CD4-positive, alpha-beta memory T cell (primary cell): ENCODE data around the gene STAT3. TPM values are rescaled to one million over a fixed set of nuclear protein-coding genes. Genes with fewer than 3 reads are reported as not detected.

ENCODE experiments used
- CTCF ChIA-PET: fragments of 350-600 bp; sonication (Branson Sonifier 250); formaldehyde crosslinking; loops from one replicate; lab custom pipeline; 2021; ENCODE audit warnings: inconsistent platforms; ENCODE audit not compliant: partially characterized antibody; lab: Charles Lee
- POLR2A ChIA-PET: fragments of 350-600 bp; sonication (Branson Sonifier 250); formaldehyde crosslinking; loops from one replicate; lab custom pipeline; 2021; ENCODE audit not compliant: partially characterized antibody; lab: Charles Lee
- DNase-seq, 5 donors: peaks; one replicate each; pipeline versions ENCODE4 v3.0.0 to v3.0.0-alpha.2; 2020 to 2022; ENCODE audit warnings: mixed read lengths in 1 of 5
- H3K27ac ChIP-seq: one replicate; pipeline ENCODE4 v1.7.0; 2013; ENCODE audit warnings: low read depth, low read length
- H3K27me3 ChIP-seq: 2 replicates; pipeline ENCODE4 v1.7.0; 2013; ENCODE audit warnings: mild to moderate bottlenecking, low read length, moderate library complexity; ENCODE audit not compliant: insufficient read depth
- H3K36me3 ChIP-seq: 2 replicates; pipeline ENCODE4 v1.7.0; 2013; ENCODE audit warnings: mild to moderate bottlenecking, low read length, moderate library complexity; ENCODE audit not compliant: insufficient read depth
- H3K4me1 ChIP-seq: 2 replicates; pipeline ENCODE4 v1.7.0; 2013; ENCODE audit warnings: mild to moderate bottlenecking, low read length, moderate library complexity; ENCODE audit not compliant: insufficient read depth
- H3K4me3 ChIP-seq, 2 donors: one replicate each; pipeline ENCODE4 v1.7.0; 2013; ENCODE audit warnings: low read length in 2 of 2, mild to moderate bottlenecking in 1 of 2
- H3K9me3 ChIP-seq, 2 donors: one replicate each; pipeline ENCODE4 v1.7.0; 2013; ENCODE audit warnings: low read length in 2 of 2, control low read depth in 1 of 2; ENCODE audit not compliant: control insufficient read depth in 1 of 2
- H3K27ac Mint-ChIP-seq, 7 donors: one replicate each; pipeline ENCODE4 v1.8.0; 2020 to 2021; ENCODE audit warnings: mixed read lengths in 7 of 7, mild to moderate bottlenecking in 6 of 7, inconsistent platforms in 3 of 7, moderate library complexity in 3 of 7
- H3K27me3 Mint-ChIP-seq, 2 donors: one replicate each; pipeline ENCODE4 v1.8.0; 2020 to 2021; ENCODE audit warnings: mixed read lengths in 2 of 2
- H3K36me3 Mint-ChIP-seq, 2 donors: one replicate each; pipeline ENCODE4 v1.8.0; 2020 to 2021; ENCODE audit warnings: mixed read lengths in 2 of 2, inconsistent platforms in 1 of 2, mild to moderate bottlenecking in 1 of 2
- H3K4me1 Mint-ChIP-seq, 4 donors: one replicate each; pipeline ENCODE4 v1.8.0; 2020 to 2021; ENCODE audit warnings: mixed read lengths in 4 of 4, mild to moderate bottlenecking in 1 of 4
- H3K4me3 Mint-ChIP-seq, 8 donors: one replicate each; pipeline ENCODE4 v1.8.0; 2020 to 2021; ENCODE audit warnings: mixed read lengths in 8 of 8, mild to moderate bottlenecking in 7 of 8, moderate library complexity in 6 of 8, inconsistent platforms in 3 of 8
- H3K9me3 Mint-ChIP-seq, 8 donors: one replicate each; pipeline ENCODE4 v1.8.0; 2020 to 2021; ENCODE audit warnings: mixed read lengths in 8 of 8, mild to moderate bottlenecking in 5 of 8, inconsistent platforms in 3 of 8, moderate library complexity in 1 of 8
- intact Hi-C: fragments of 100-400 bp; cut with micrococcal nuclease; formaldehyde crosslinking; loops from one replicate; pipeline ENCODE4 v1.15.1; 2023
- polyA plus RNA-seq, 2 donors: library from polyadenylated mRNA; unstranded; fragments of 300-500 nt; fragmentation: Illumina TruSeq; gene quantifications; one replicate each; pipeline ENCODE4 v1.2.3, GENCODE V29; 2021
- total RNA-seq, 2 experiments: library from RNA; stranded (reverse); gene quantifications; one replicate each; pipeline ENCODE4 v1.2.3, GENCODE V29; 2021

Gene STAT3
- total and polyA plus RNA-seq, 4 experiments from 2014 or later = 103 to 147 (median 130) TPM

GRCh38 chr17:42342242-42343008 is 45.8 kb downstream of the STAT3 start:
- H3K27me3 ChIP-seq = no peaks in the 10 kb centered on the region
- H3K27ac ChIP-seq = no peak overlapping the region
- Mint-ChIP-seq H3K27me3 (no peaks in the 10 kb centered on the region), H3K27ac (peak overlapping the region; percentile 22 to 93 (median 79)), H3K4me3 (peak overlapping the region in 3 of 8 donors; percentile 24 to 57 (median 48)), H3K9me3 (no peaks in the 10 kb centered on the region), H3K4me1 (peaks cover 26 to 53% (median 42%) of the 10 kb centered on the region in 4 donors), H3K36me3 (peaks cover 47 to 61% of the 10 kb centered on the region in 2 donors)
- intact Hi-C loops = no loop called here
- DNase-seq = no peak
- peaks cover 35% of the 10 kb centered on the region for H3K36me3 ChIP-seq
- H3K4me3 ChIP-seq = no peak overlapping the region
- no peaks in the 10 kb centered on the region for H3K9me3 ChIP-seq
- ChIA-PET POLR2A (interaction anchor here (0.5 to 4.8 kb wide), 2 partner anchors 32 to 46 kb away, joined by 3 to 40 read pairs; partner anchors contain the start of gene STAT3), CTCF (interaction anchor here (0.9 to 1.1 kb wide), 5 partner anchors 13 to 69 kb away, joined by 3 to 5 read pairs (median 3); no protein-coding TSS in a partner anchor)
- H3K4me1 ChIP-seq = peaks cover 48% of the 10 kb centered on the region

- Mint-ChIP-seq H3K9me3 (no peaks in the 10 kb centered on the region), H3K36me3 (peaks cover 46 to 60% of the 10 kb centered on the region in 2 donors), H3K4me1 (peaks cover 30 to 55% (median 45%) of the 10 kb centered on the region in 4 donors), H3K4me3 (peak overlapping the region in 3 of 8 donors; percentile 9 to 26 (median 23)), H3K27me3 (no peaks in the 10 kb centered on the region), H3K27ac (peak overlapping the region; percentile 69 to 93 (median 89))
- intact Hi-C loops = no loop called here
- peaks cover 32% of the 10 kb centered on the region for H3K36me3 ChIP-seq
- CTCF ChIA-PET = interaction anchor here (1.1 kb wide), 1 partner anchor 47 kb away, joined by 3 read pairs; the partner anchor contains the start of gene STAT3
- H3K9me3 ChIP-seq = no peaks in the 10 kb centered on the region
- no peak overlapping the region for H3K27ac ChIP-seq
- H3K27me3 ChIP-seq = no peaks in the 10 kb centered on the region
- no peak for DNase-seq
- POLR2A ChIA-PET = interaction anchor here (0.7 to 4.8 kb wide), 4 partner anchors 19 to 53 kb away, joined by 3 to 40 read pairs (median 4); partner anchors contain the start of genes STAT3 and STAT5A
- H3K4me3 ChIP-seq = no peak overlapping the region
- peaks cover 54% of the 10 kb centered on the region for H3K4me1 ChIP-seq
Observed at GRCh38 chr17:42341568-42341967, 46.7 kb downstream of the STAT3 start.

- Mint-ChIP-seq H3K4me3 (peak overlapping the region in 4 of 8 donors; percentile 9 to 26 (median 20)), H3K9me3 (no peaks in the 10 kb centered on the region), H3K27me3 (no peaks in the 10 kb centered on the region), H3K4me1 (peaks cover 31 to 56% (median 46%) of the 10 kb centered on the region in 4 donors), H3K36me3 (peaks cover 45 to 57% of the 10 kb centered on the region in 2 donors), H3K27ac (peak overlapping the region; percentile 69 to 93 (median 89))
- peak in 3 of 5 donors; percentile 18 to 56 (median 32) for DNase-seq
- Histone ChIP-seq H3K27me3 (no peaks in the 10 kb centered on the region), H3K4me3 (no peak overlapping the region), H3K27ac (peak overlapping the region; percentile 42), H3K4me1 (peaks cover 61% of the 10 kb centered on the region), H3K9me3 (no peaks in the 10 kb centered on the region), H3K36me3 (peaks cover 30% of the 10 kb centered on the region)
- POLR2A ChIA-PET = interaction anchor here (0.7 to 4.8 kb wide), 5 partner anchors 20 to 119 kb away, joined by 3 to 40 read pairs (median 3); partner anchors contain the start of genes STAT3 and STAT5A
- CTCF ChIA-PET = interaction anchor here (1.1 to 1.4 kb wide), 4 partner anchors 48 to 177 kb away, joined by 3 to 7 read pairs (median 4); partner anchors contain the start of gene STAT3
- intact Hi-C loops = no loop called here
Observed at GRCh38 chr17:42340691-42341127, 47.5 kb downstream of the STAT3 start.

GRCh38 chr17:42339221-42339620 is 49.0 kb downstream of the STAT3 start:
- Histone ChIP-seq H3K36me3 (peaks cover 34% of the 10 kb centered on the region), H3K9me3 (no peaks in the 10 kb centered on the region), H3K4me1 (peaks cover 61% of the 10 kb centered on the region), H3K27ac (no peak overlapping the region), H3K4me3 (no peak overlapping the region), H3K27me3 (no peaks in the 10 kb centered on the region)
- ChIA-PET POLR2A (interaction anchor here (0.8 to 4.8 kb wide), 3 partner anchors 49 to 140 kb away, joined by 3 to 40 read pairs (median 3); partner anchors contain the start of gene STAT3), CTCF (interaction anchor here (0.9 to 1.1 kb wide), 2 partner anchors 36 to 64 kb away, joined by 3 read pairs; no protein-coding TSS in a partner anchor)
- Mint-ChIP-seq H3K36me3 (peaks cover 49 to 58% of the 10 kb centered on the region in 2 donors), H3K9me3 (no peaks in the 10 kb centered on the region), H3K27ac (peak overlapping the region; percentile 69 to 93 (median 90)), H3K27me3 (no peaks in the 10 kb centered on the region), H3K4me1 (peaks cover 33 to 62% (median 48%) of the 10 kb centered on the region in 4 donors), H3K4me3 (peak overlapping the region in 4 of 8 donors; percentile 47 to 62 (median 56))
- no peak for DNase-seq
- intact Hi-C loops = no loop called here

- CTCF ChIA-PET = no interaction called here
- Histone ChIP-seq H3K36me3 (peaks cover 35% of the 10 kb centered on the region), H3K27ac (peak overlapping the region; percentile 53), H3K9me3 (no peaks in the 10 kb centered on the region), H3K27me3 (no peaks in the 10 kb centered on the region), H3K4me3 (no peak overlapping the region), H3K4me1 (peaks cover 61% of the 10 kb centered on the region)
- POLR2A ChIA-PET = interaction anchor here (0.8 to 4.8 kb wide), 3 partner anchors 50 to 141 kb away, joined by 3 to 40 read pairs (median 3); partner anchors contain the start of gene STAT3
- Mint-ChIP-seq H3K4me1 (peaks cover 33 to 62% (median 44%) of the 10 kb centered on the region in 4 donors), H3K27me3 (no peaks in the 10 kb centered on the region), H3K4me3 (peak overlapping the region in 7 of 8 donors; percentile 29 to 77 (median 60)), H3K27ac (peak overlapping the region; percentile 69 to 97 (median 90)), H3K36me3 (peaks cover 50 to 58% of the 10 kb centered on the region in 2 donors), H3K9me3 (no peaks in the 10 kb centered on the region)
- intact Hi-C loops = no loop called here
- no peak for DNase-seq
Observed at GRCh38 chr17:42338427-42338985, 49.7 kb downstream of the STAT3 start.

GRCh38 chr17:42337442-42337841 is 50.8 kb downstream of the STAT3 start:
- peak overlapping the region; percentile 63 for H3K27ac ChIP-seq
- Mint-ChIP-seq H3K4me1 (peaks cover 29 to 56% (median 39%) of the 10 kb centered on the region in 4 donors), H3K27ac (peak overlapping the region; percentile 77 to 98 (median 95)), H3K4me3 (peak overlapping the region; percentile 59 to 89 (median 69)), H3K36me3 (peaks cover 52 to 62% of the 10 kb centered on the region in 2 donors), H3K27me3 (no peaks in the 10 kb centered on the region), H3K9me3 (no peaks in the 10 kb centered on the region)
- intact Hi-C loops = loop anchor here (1.0 kb wide), 1 partner anchor 51 kb away; the partner anchor contains the start of gene STAT3
- H3K36me3 ChIP-seq = peaks cover 44% of the 10 kb centered on the region
- no peaks in the 10 kb centered on the region for H3K9me3 ChIP-seq
- ChIA-PET POLR2A (interaction anchor here (0.9 to 1.7 kb wide), 7 partner anchors 21 to 69 kb away, joined by 3 to 29 read pairs (median 4); partner anchors contain the start of gene STAT3), CTCF (interaction anchor here (0.6 to 2.4 kb wide), 7 partner anchors 13 to 68 kb away, joined by 3 to 7 read pairs (median 3); partner anchors contain the start of gene STAT3)
- H3K27me3 ChIP-seq = no peaks in the 10 kb centered on the region
- DNase-seq = peak; percentile 73 to 87 (median 82)
- H3K4me1 ChIP-seq = peaks cover 54% of the 10 kb centered on the region
- H3K4me3 ChIP-seq = no peak overlapping the region
